ENCODE results near the gene SCARF2.

DNA sequence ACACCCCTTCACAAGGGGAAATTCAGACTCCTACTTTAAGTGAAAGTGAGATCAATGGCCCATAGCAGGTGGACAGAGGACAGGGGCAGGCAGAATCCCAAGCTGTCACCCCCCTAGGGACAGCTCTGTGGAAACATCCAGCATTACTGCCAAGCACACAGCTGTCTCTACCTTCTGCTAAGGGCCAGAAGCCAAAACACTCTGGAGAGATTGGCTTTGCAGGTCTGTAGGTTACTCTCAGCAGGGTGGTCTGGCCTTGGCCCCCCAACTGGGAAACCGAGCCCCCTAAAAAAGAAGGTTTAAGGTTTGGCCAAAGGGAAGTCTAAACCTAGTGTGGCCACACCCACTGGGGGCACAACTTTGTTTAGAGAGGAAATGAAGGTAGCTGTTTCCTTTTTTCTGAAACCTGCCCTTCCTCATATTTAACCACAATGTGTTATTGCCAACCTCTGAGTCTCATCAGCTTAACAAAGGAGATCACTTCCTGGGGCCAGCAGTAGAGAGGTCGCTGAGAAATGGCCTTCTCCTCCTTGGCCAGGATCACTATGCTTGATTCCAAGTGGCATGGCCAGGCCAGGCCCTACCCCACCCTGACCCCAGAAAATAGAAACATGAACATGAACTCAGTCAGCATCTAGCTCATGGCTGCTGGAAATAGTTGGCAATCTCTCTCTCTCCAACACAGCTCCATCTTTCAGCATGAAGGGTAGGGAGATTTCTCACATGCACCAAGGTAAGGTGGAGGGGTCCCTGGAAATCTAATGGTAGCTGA lies 25.9 kb upstream of the SCARF2 start:
- TF ChIP-seq CHD2 (IDR thresholded peaks at IDR 0.05; ENCODE audit: low read length) (no peak), EP300 (IDR thresholded peaks at IDR 0.05; ENCODE audit: borderline replicate concordance in 1 of 2, low read depth in 2 of 2, low read length in 2 of 2) (no peak), EZH2 (IDR thresholded peaks at IDR 0.05; ENCODE audit: low read depth, low read length, severe bottlenecking) (no peak), HDAC6 (IDR thresholded peaks at IDR 0.05; ENCODE audit: low read depth, low read length) (no peak), SP4 (IDR thresholded peaks at IDR 0.05; ENCODE audit: low read length) (no peak)
- TF ChIP-seq, protein P1, sequence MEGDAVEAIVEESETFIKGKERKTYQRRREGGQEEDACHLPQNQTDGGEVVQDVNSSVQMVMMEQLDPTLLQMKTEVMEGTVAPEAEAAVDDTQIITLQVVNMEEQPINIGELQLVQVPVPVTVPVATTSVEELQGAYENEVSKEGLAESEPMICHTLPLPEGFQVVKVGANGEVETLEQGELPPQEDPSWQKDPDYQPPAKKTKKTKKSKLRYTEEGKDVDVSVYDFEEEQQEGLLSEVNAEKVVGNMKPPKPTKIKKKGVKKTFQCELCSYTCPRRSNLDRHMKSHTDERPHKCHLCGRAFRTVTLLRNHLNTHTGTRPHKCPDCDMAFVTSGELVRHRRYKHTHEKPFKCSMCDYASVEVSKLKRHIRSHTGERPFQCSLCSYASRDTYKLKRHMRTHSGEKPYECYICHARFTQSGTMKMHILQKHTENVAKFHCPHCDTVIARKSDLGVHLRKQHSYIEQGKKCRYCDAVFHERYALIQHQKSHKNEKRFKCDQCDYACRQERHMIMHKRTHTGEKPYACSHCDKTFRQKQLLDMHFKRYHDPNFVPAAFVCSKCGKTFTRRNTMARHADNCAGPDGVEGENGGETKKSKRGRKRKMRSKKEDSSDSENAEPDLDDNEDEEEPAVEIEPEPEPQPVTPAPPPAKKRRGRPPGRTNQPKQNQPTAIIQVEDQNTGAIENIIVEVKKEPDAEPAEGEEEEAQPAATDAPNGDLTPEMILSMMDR (IDR thresholded peaks at IDR 0.05; ENCODE audit: control extremely low read depth in 1 of 3, insufficient read depth in 1 of 3, low read depth in 1 of 3, low read length in 3 of 3), result no peak
